HepG2 (cell line): ENCODE results near the gene IVD. TPM values are rescaled to one million over a fixed set of nuclear protein-coding genes. Genes with fewer than 3 reads are reported as not detected.

Experiments
- ATAC-seq: fragments of 200-7000 bp; cut with Tn5 transposase; 3 replicates; pipeline ENCODE4 v1.9.1; 2020; ENCODE audit warnings: mild to moderate bottlenecking, moderate library complexity
- BruUV-seq: library from RNA; stranded (reverse); fragments of 400-500 nt; replicated peaks from 2 replicates; lab custom pipeline; 2021; lab: Mats Ljungman, UMichigan
- CTCF ChIA-PET: fragments of 300-600 bp; formaldehyde crosslinking; extraction: SDS; loops from one replicate; lab custom pipeline; 2021; ENCODE audit warnings: low total read pairs, inconsistent platforms, low intra/inter-chr PET ratio; lab: Yijun Ruan, JAX
- POLR2A ChIA-PET: fragments of 350-600 bp; sonication (Branson Sonifier 250); formaldehyde crosslinking; loops from one replicate; lab custom pipeline; 2020; ENCODE audit warnings: antibody characterized with exemption, inconsistent platforms; lab: Yijun Ruan, JAX
- DNase-seq: peaks from one replicate; pipeline ENCODE4 v3.0.0-alpha.2; 2015; ENCODE audit warnings: low spot score
- FAIRE-seq: peaks from 3 replicates; lab custom pipeline; 2011; peaks lifted over from hg19 to GRCh38; lab: Jason Lieb, UNC
- H2AFZ ChIP-seq: one replicate; pipeline ENCODE4 v1.6.1; 2011; ENCODE audit warnings: low read length, inconsistent platforms
- H3K27ac ChIP-seq: fragments of 300-600 bp; 3 replicates; pipeline ENCODE4 v1.8.0; 2011; ENCODE audit warnings: mixed run types, mild to moderate bottlenecking, mixed read lengths, low read length, inconsistent platforms; ENCODE audit not compliant: insufficient read depth; ENCODE audit errors: extremely low read length
- H3K27me3 ChIP-seq, 2 experiments: fragments of 200-600 bp in 1 of 2; 2 replicates in 1 of 2; 3 replicates in 1 of 2; pipeline versions ENCODE4 v1.6.0 to v1.8.0; 2011; ENCODE audit warnings: low read length in 2 of 2, mild to moderate bottlenecking in 2 of 2, moderate library complexity in 2 of 2, inconsistent platforms in 1 of 2; ENCODE audit not compliant: insufficient read depth in 2 of 2, control insufficient read depth in 1 of 2
- H3K36me3 ChIP-seq, 2 experiments: fragments of 200-600 bp in 1 of 2; replicated peaks in 1 of 2; 2 replicates in 1 of 2; 3 replicates in 1 of 2; pipeline versions ENCODE4 v1.5.1 to v1.8.0; 2011; ENCODE audit warnings: low read length in 2 of 2, inconsistent platforms in 1 of 2; ENCODE audit not compliant: insufficient read depth in 2 of 2, control insufficient read depth in 1 of 2
- H3K4me1 ChIP-seq: 2 replicates; pipeline ENCODE4 v1.5.1; 2012; ENCODE audit warnings: low read length, inconsistent platforms; ENCODE audit not compliant: insufficient read depth
- H3K4me2 ChIP-seq: 2 replicates; pipeline ENCODE4 v1.6.0; 2011; ENCODE audit warnings: low read depth, low read length, inconsistent platforms
- H3K4me3 ChIP-seq, 3 experiments: fragments of 200-600 bp in 1 of 3; sonication (generic), shearing (Covaris generic) in 1 of 3; replicated peaks in 1 of 3; 2 replicates each; pipeline ENCODE4 v1.5.1; 2011 to 2016; ENCODE audit warnings: low read length in 3 of 3, inconsistent platforms in 2 of 3, low read depth in 2 of 3, mild to moderate bottlenecking in 2 of 3, control low read depth in 1 of 3, mixed read lengths in 1 of 3; ENCODE audit not compliant: insufficient read depth in 1 of 3
- H3K79me2 ChIP-seq: one replicate; pipeline ENCODE4 v1.6.1; 2011; ENCODE audit warnings: low read length, inconsistent platforms; ENCODE audit not compliant: insufficient read depth
- H3K9ac ChIP-seq: 2 replicates; pipeline ENCODE4 v1.6.0; 2011; ENCODE audit warnings: mild to moderate bottlenecking, low read depth, low read length, inconsistent platforms; ENCODE audit not compliant: insufficient read depth
- H3K9me3 ChIP-seq: 2 replicates; pipeline ENCODE4 v1.5.1; 2012; ENCODE audit warnings: mild to moderate bottlenecking, low read length
- H4K20me1 ChIP-seq: 2 replicates; pipeline ENCODE4 v1.6.0; 2011; ENCODE audit warnings: inconsistent platforms, mild to moderate bottlenecking, low read length, moderate library complexity; ENCODE audit not compliant: insufficient read depth
- ARNT2 ChIP-seq: sonication (generic); formaldehyde crosslinking; IDR thresholded peaks from 2 replicates; pipeline ENCODE4 v1.8.0; 2022; ENCODE audit warnings: mild to moderate bottlenecking, low read depth, missing genetic modification reagents, moderate library complexity
- CREBL2 ChIP-seq: sonication (generic); formaldehyde crosslinking; IDR thresholded peaks from 2 replicates; pipeline ENCODE4 v1.8.1; 2023; ENCODE audit warnings: missing genetic modification reagents, mild to moderate bottlenecking, borderline replicate concordance
- CSRNP2 ChIP-seq: sonication (generic); formaldehyde crosslinking; conservative IDR thresholded peaks from 2 replicates; pipeline ENCODE4 v1.8.0; 2022; ENCODE audit warnings: low read depth, missing genetic modification reagents
- GABPB1 ChIP-seq: IDR thresholded peaks from 2 replicates; pipeline ENCODE4 v1.6.1; 2016; ENCODE audit warnings: mild to moderate bottlenecking, missing genetic modification reagents, moderate library complexity, missing compliant biosample characterization
- NFE2L1 ChIP-seq: sonication (generic); formaldehyde crosslinking; IDR thresholded peaks from 2 replicates; pipeline ENCODE4 v1.4.0; 2020; ENCODE audit warnings: missing genetic modification reagents, mild to moderate bottlenecking, borderline replicate concordance
- PLSCR1 ChIP-seq: sonication (generic); formaldehyde crosslinking; IDR thresholded peaks from 2 replicates; pipeline ENCODE4 v1.5.0; 2020; ENCODE audit warnings: missing genetic modification reagents, mild to moderate bottlenecking, borderline replicate concordance
- SIX1 ChIP-seq: sonication (generic); formaldehyde crosslinking; IDR thresholded peaks from 2 replicates; pipeline ENCODE4 v1.4.0; 2020; ENCODE audit warnings: missing genetic modification reagents, borderline replicate concordance
- STAG1 ChIP-seq: sonication (generic); formaldehyde crosslinking; IDR thresholded peaks from 2 replicates; pipeline ENCODE4 v1.4.0; 2020; ENCODE audit warnings: missing genetic modification reagents
- TEAD3 ChIP-seq: optimal IDR thresholded peaks from 2 replicates; pipeline ENCODE3; 2016; ENCODE audit warnings: borderline replicate concordance
- ZFYVE20 ChIP-seq: sonication (generic); formaldehyde crosslinking; IDR thresholded peaks from 2 replicates; pipeline ENCODE4 v1.8.0; 2023; ENCODE audit warnings: low read depth, mild to moderate bottlenecking, moderate library complexity, missing genetic modification reagents, borderline replicate concordance
- ZMAT3 ChIP-seq: sonication (generic); formaldehyde crosslinking; conservative IDR thresholded peaks from 2 replicates; pipeline ENCODE4 v1.7.0; 2021; ENCODE audit warnings: missing genetic modification reagents
- ZNF441 ChIP-seq: sonication (generic); formaldehyde crosslinking; IDR thresholded peaks from 2 replicates; pipeline ENCODE4 v1.7.0; 2021; ENCODE audit warnings: missing genetic modification reagents, borderline replicate concordance
- ZNF484 ChIP-seq: sonication (generic); formaldehyde crosslinking; IDR thresholded peaks from 2 replicates; pipeline ENCODE4 v1.5.1; 2020; ENCODE audit warnings: mild to moderate bottlenecking, low read depth, missing genetic modification reagents, borderline replicate concordance
- ZNF496 ChIP-seq: sonication (generic); formaldehyde crosslinking; IDR thresholded peaks from 2 replicates; pipeline ENCODE4 v1.8.1; 2023; ENCODE audit warnings: mild to moderate bottlenecking, moderate library complexity, missing genetic modification reagents; ENCODE audit not compliant: insufficient replicate concordance
- ZSCAN30 ChIP-seq: sonication (generic); formaldehyde crosslinking; IDR thresholded peaks from 2 replicates; pipeline ENCODE4 v1.5.0; 2020; ENCODE audit warnings: mild to moderate bottlenecking, missing genetic modification reagents
- in situ Hi-C: cut with HindIII; loops from 2 replicates; pipeline ENCODE4 v1.10.0; 2017; ENCODE audit warnings: low pct_unique_long_range_greater_than_20kb; ENCODE audit not compliant: extremely low pct_ligation_motif_present
- intact Hi-C: fragments of 100-400 bp; cut with micrococcal nuclease; formaldehyde crosslinking; loops from one replicate; pipeline ENCODE4 v1.10.0; 2022; ENCODE audit not compliant: unreplicated experiment
- polyA plus RNA-seq, 8 experiments: library from polyadenylated mRNA; depleted of rRNA in 3 of 8; stranded (reverse) in 7 of 8; unstranded in 1 of 8; fragments of >200 nt; fragmentation: Illumina TruSeq in 4 of 8; extraction: Trizol in 4 of 8; gene quantifications; 2 replicates each; pipeline versions ENCODE4 v1.2.1 to v1.2.3, GENCODE V29; 2011 to 2016; ENCODE audit warnings: low read depth in 4 of 8, missing spikeins in 1 of 8, mixed read lengths in 1 of 8; ENCODE audit not compliant: insufficient read depth in 1 of 8
- total RNA-seq, 5 experiments: library from RNA; depleted of rRNA; stranded (reverse); fragments of >200 nt; fragmentation: Illumina TruSeq; extraction: Trizol; gene quantifications; 2 replicates each; pipeline ENCODE4 v1.2.3, GENCODE V29; 2016; ENCODE audit warnings: low read depth in 1 of 5

Gene IVD
- total and polyA plus RNA-seq, 2 of the 13 experiments (the other 11 are each of a cell fraction or from before 2014, with no cell fraction given), result 48.0 to 53.9 TPM

GRCh38 chr15:40466426-40467260 lies 61.0 kb downstream of the IVD start (continued):
- TF ChIP-seq SIX1, result no peak
- no peak for TF ChIP-seq ZNF441
- no peak for TF ChIP-seq ZSCAN30 (CRISPR knock-in tag)
- no peak for TF ChIP-seq CSRNP2 (CRISPR knock-in tag)
- TF ChIP-seq ZNF496 (CRISPR knock-in tag), result no peak
- TF ChIP-seq TEAD3, result no peak
- TF ChIP-seq GABPB1, result no peak
- TF ChIP-seq CREBL2 (CRISPR knock-in tag), result no peak
- TF ChIP-seq ARNT2 (CRISPR knock-in tag), result no peak

- FAIRE-seq, result no peak
- Histone ChIP-seq H3K4me3 (no peak overlapping the region), H3K4me2 (no peak overlapping the region), H3K9me3 (no peaks in the 10 kb centered on the region)
- BruUV-seq, result no TSS peak
- POLR2A ChIA-PET, result no interaction called here
- intact Hi-C loops, result no loop called here
- TF ChIP-seq ZMAT3, result no peak
- no peak for TF ChIP-seq NFE2L1 (CRISPR knock-in tag)
- TF ChIP-seq ZNF484 (CRISPR knock-in tag), result no peak
- no peak for TF ChIP-seq ZNF496 (CRISPR knock-in tag)
- no peak for TF ChIP-seq ZFYVE20 (CRISPR knock-in tag)
- TF ChIP-seq STAG1 (CRISPR knock-in tag), result no peak
- TF ChIP-seq PLSCR1 (CRISPR knock-in tag), result no peak
- TF ChIP-seq, all 625 proteins: peak for 0
- ATAC-seq (no peak), DNase-seq (no peak)
- H3K9ac ChIP-seq, result no peak overlapping the region
- in situ Hi-C loops, result no loop called here
- H3K27me3 ChIP-seq, result no peaks in the 10 kb centered on the region; a peak in 1 of 5 replicates
- H4K20me1 ChIP-seq, result no peaks in the 10 kb centered on the region
- H3K27ac ChIP-seq, result no peak overlapping the region
- H3K79me2 ChIP-seq, result no peaks in the 10 kb centered on the region
- H2AFZ ChIP-seq, result no peak overlapping the region
- H3K4me1 ChIP-seq, result peaks cover 17% of the 10 kb centered on the region
- H3K36me3 ChIP-seq, result peaks cover 13 to 27% of the 10 kb centered on the region in 2 experiments; a peak in 4 of 5 replicates
- CTCF ChIA-PET, result no interaction called here
These were observed 61.6 kb downstream of the IVD start for GRCh38 chr15:40467261-40467615.
